GM12878 (cell line): ENCODE results near the gene RIOK1. TPM values are rescaled to one million over a fixed set of nuclear protein-coding genes. Genes with fewer than 3 reads are reported as not detected.

ENCODE experiments used
- ATAC-seq: fragments of 200-7000 bp; cut with Tn5 transposase; 3 replicates; pipeline ENCODE4 v1.9.1; 2020; ENCODE audit warnings: mild to moderate bottlenecking, moderate library complexity
- BruUV-seq: library from RNA; stranded (reverse); fragments of 400-500 nt; replicated peaks from 2 replicates; lab custom pipeline; 2021; lab: Mats Ljungman, UMichigan
- CTCF ChIA-PET: fragments of 300-600 bp; sonication (Branson Sonifier 250); formaldehyde crosslinking; extraction: SDS; loops from one replicate; lab custom pipeline; 2021; ENCODE audit warnings: inconsistent platforms; lab: Yijun Ruan, JAX
- POLR2A ChIA-PET: fragments of 350-600 bp; formaldehyde crosslinking; extraction: SDS; loops from one replicate; lab custom pipeline; 2021; ENCODE audit warnings: inconsistent platforms; lab: Charles Lee
- RAD21 ChIA-PET: fragments of 300-600 bp; sonication (Branson Sonifier 250); formaldehyde crosslinking; loops from one replicate; lab custom pipeline; 2023; ENCODE audit warnings: antibody characterized with exemption; ENCODE audit not compliant: unreplicated experiment; lab: Charles Lee
- SMC1A ChIA-PET: fragments of 300-600 bp; sonication (Branson Sonifier 250); formaldehyde crosslinking; loops from one replicate; lab custom pipeline; 2023; ENCODE audit not compliant: unreplicated experiment, uncharacterized antibody; lab: Charles Lee
- DNase-seq: peaks from one replicate; pipeline ENCODE4 v3.0.0-alpha.2; 2011; ENCODE audit warnings: low read depth, low spot score
- FAIRE-seq: peaks from 3 replicates; lab custom pipeline; 2011; peaks lifted over from hg19 to GRCh38; lab: Jason Lieb, UNC
- H2AFZ ChIP-seq: 2 replicates; pipeline ENCODE4 v1.6.0; 2011; ENCODE audit warnings: low read depth, low read length, control low read depth; ENCODE audit not compliant: control insufficient read depth
- H3K27ac ChIP-seq: 2 replicates; pipeline ENCODE4 v1.5.1; 2011; ENCODE audit warnings: control low read depth; ENCODE audit not compliant: control insufficient read depth, insufficient read depth
- H3K27me3 ChIP-seq, 2 experiments: replicated peaks in 1 of 2; 2 replicates each; pipeline versions ENCODE4 v1.6.0 to v1.6.1; 2011; ENCODE audit warnings: low read length in 1 of 2; ENCODE audit not compliant: control insufficient read depth in 2 of 2, insufficient read depth in 2 of 2
- H3K36me3 ChIP-seq, 2 experiments: 2 replicates each; pipeline ENCODE4 v1.5.1; 2011; ENCODE audit warnings: low read length in 1 of 2; ENCODE audit not compliant: control insufficient read depth in 2 of 2, insufficient read depth in 2 of 2
- H3K4me1 ChIP-seq: 2 replicates; pipeline ENCODE4 v1.6.1; 2011; ENCODE audit warnings: mild to moderate bottlenecking, low read length, moderate library complexity, mixed read lengths; ENCODE audit not compliant: control insufficient read depth, insufficient read depth
- H3K4me2 ChIP-seq: 2 replicates; pipeline ENCODE4 v1.6.0; 2011; ENCODE audit warnings: control low read depth; ENCODE audit not compliant: control insufficient read depth, insufficient read depth
- H3K4me3 ChIP-seq: fragments of 200-600 bp; sonication (generic); 2 replicates; pipeline ENCODE4 v1.5.1; 2016
- H3K79me2 ChIP-seq: 2 replicates; pipeline ENCODE4 v1.6.0; 2011; ENCODE audit warnings: low read length; ENCODE audit not compliant: control insufficient read depth, insufficient read depth
- H3K9ac ChIP-seq: 2 replicates; pipeline ENCODE4 v1.8.0; 2011; ENCODE audit warnings: low read length, control low read depth, mixed read lengths; ENCODE audit not compliant: control insufficient read depth, insufficient read depth
- H3K9me3 ChIP-seq: replicated peaks from 3 replicates; pipeline ENCODE4 v1.5.1; 2011; ENCODE audit warnings: mild to moderate bottlenecking, low read length; ENCODE audit not compliant: control insufficient read depth, insufficient read depth
- H4K20me1 ChIP-seq: 2 replicates; pipeline ENCODE4 v1.6.0; 2011; ENCODE audit not compliant: control insufficient read depth, insufficient read depth
- ASH2L ChIP-seq: fragments of 300-600, 200-600 bp; sonication (generic); IDR thresholded peaks from 2 replicates; pipeline ENCODE4 v1.6.1; 2017; ENCODE audit warnings: low read depth, mild to moderate bottlenecking, borderline replicate concordance
- BCL3 ChIP-seq: IDR thresholded peaks from 2 replicates; pipeline ENCODE4 v1.6.1; 2011; ENCODE audit warnings: borderline replicate concordance, low read depth, mild to moderate bottlenecking, moderate library complexity, low read length; ENCODE audit not compliant: insufficient read depth, poor library complexity, severe bottlenecking
- BCLAF1 ChIP-seq: fragments of 450-650 bp; IDR thresholded peaks from 2 replicates; pipeline ENCODE4 v1.6.1; 2017; ENCODE audit warnings: antibody characterized with exemption, mild to moderate bottlenecking, moderate library complexity
- CBX3 ChIP-seq: fragments of 200-600 bp; sonication (generic); IDR thresholded peaks from 2 replicates; pipeline ENCODE4 v1.6.1; 2016; ENCODE audit warnings: low read depth, borderline replicate concordance
- FOXM1 ChIP-seq: IDR thresholded peaks from 2 replicates; pipeline ENCODE4 v1.6.1; 2012; ENCODE audit warnings: low read depth, mild to moderate bottlenecking, inconsistent platforms, low read length, moderate library complexity
- GABPA ChIP-seq: IDR thresholded peaks from 2 replicates; pipeline ENCODE4 v1.6.1; 2014; ENCODE audit warnings: antibody characterized with exemption, low read depth, mild to moderate bottlenecking, inconsistent platforms
- NFYA ChIP-seq: IDR thresholded peaks from 2 replicates; pipeline ENCODE4 v1.6.1; 2011; ENCODE audit warnings: low read depth, mild to moderate bottlenecking, low read length, improper control_type of control experiment, borderline replicate concordance
- NRF1 ChIP-seq: conservative IDR thresholded peaks from 2 replicates; pipeline ENCODE4 v1.6.1; 2011; ENCODE audit warnings: mild to moderate bottlenecking, low read depth, low read length, improper control_type of control experiment
- POLR2AphosphoS5 ChIP-seq: IDR thresholded peaks from 2 replicates; pipeline ENCODE4 v1.6.1; 2011; ENCODE audit warnings: mild to moderate bottlenecking, low read length, inconsistent platforms
- RAD51 ChIP-seq: fragments of 450-650 bp; IDR thresholded peaks from 2 replicates; pipeline ENCODE4 v1.6.1; 2016; ENCODE audit warnings: moderate library complexity, mild to moderate bottlenecking, inconsistent platforms
- RELB ChIP-seq: fragments of 450-650 bp; IDR thresholded peaks from 2 replicates; pipeline ENCODE4 v1.6.1; 2017; ENCODE audit warnings: low read depth, mild to moderate bottlenecking, moderate library complexity
- RUNX3 ChIP-seq: IDR thresholded peaks from 2 replicates; pipeline ENCODE4 v1.6.1; 2012; ENCODE audit warnings: low read length, inconsistent platforms
- SIN3A ChIP-seq: IDR thresholded peaks from 2 replicates; pipeline ENCODE4 v1.6.1; 2012; ENCODE audit warnings: low read depth, low read length, improper control_type of control experiment
- YBX1 ChIP-seq: fragments of 450-650 bp; IDR thresholded peaks from 2 replicates; pipeline ENCODE4 v1.6.1; 2016; ENCODE audit warnings: antibody characterized with exemption
- ZBTB33 ChIP-seq: fragments of 450-650 bp; IDR thresholded peaks from 2 replicates; pipeline ENCODE4 v1.6.1; 2017; ENCODE audit warnings: mild to moderate bottlenecking
- WGBS: methylation state at CpG from one replicate; pipeline ENCODE4 v1.1.6; 2016; ENCODE audit warnings: low lambda C conversion rate; ENCODE audit not compliant: insufficient replicate concordance, insufficient coverage; ENCODE audit errors: missing lambda C conversion rate; 5-methylcytosine and 5-hydroxymethylcytosine counted together
- in situ Hi-C: fragments of 300-500 bp; cut with MboI; formaldehyde crosslinking; loops from 9 replicates; pipeline ENCODE4 v1.14.3; 2018; ENCODE audit warnings: mixed read lengths
- intact Hi-C: fragments of 100-400 bp; cut with micrococcal nuclease; formaldehyde crosslinking; loops from one replicate; pipeline ENCODE4 v1.14.2; 2022; ENCODE audit not compliant: unreplicated experiment
- polyA plus RNA-seq, 11 experiments: library from polyadenylated mRNA; depleted of rRNA in 4 of 11; unstranded in 6 of 11; stranded (reverse) in 5 of 11; fragments of >200 nt; fragmentation: Nextera tagmentation in 4 of 11; fragmentation: Illumina TruSeq in 1 of 11; extraction: Ambion mirVana in 4 of 11; extraction: Trizol in 1 of 11; gene quantifications; 1 replicate in 1 of 11; 2 replicates in 10 of 11; pipeline versions ENCODE4 v1.2.1 to v1.2.3, GENCODE V29; 2011 to 2016; ENCODE audit warnings: inconsistent platforms in 2 of 11, missing spikeins in 2 of 11, low read depth in 1 of 11
- total RNA-seq, 4 experiments: library from RNA; depleted of rRNA in 3 of 4; stranded (reverse); fragments of >200 nt in 3 of 4; fragmentation: Illumina TruSeq in 1 of 4; extraction: Trizol in 1 of 4; gene quantifications; 2 replicates each; pipeline versions ENCODE4 v1.2.1 to v1.2.3, GENCODE V29; 2013 to 2021

Gene RIOK1
- total and polyA plus RNA-seq, 10 of the 15 experiments (the other 5 are each of a cell fraction or from before 2014, with no cell fraction given): 16.1 to 44.6 (median 33.7) TPM

GRCh38 chr6:7441048-7441775 is 51.6 kb downstream of the RIOK1 start:
- intact Hi-C loops: no loop called here
- ChIA-PET RAD21 (no interaction called here), POLR2A (no interaction called here), SMC1A (no interaction called here), CTCF (interaction anchor here (0.6 kb wide), 1 partner anchor 144 kb away, joined by 5 read pairs; no protein-coding TSS in a partner anchor)
- H3K79me2 ChIP-seq: no peaks in the 10 kb centered on the region
- no peaks in the 10 kb centered on the region for H4K20me1 ChIP-seq
- no TSS peak for BruUV-seq
- no peaks in the 10 kb centered on the region; the same call in 2 of the 3 replicates for H3K9me3 ChIP-seq
- no peak overlapping the region for H3K9ac ChIP-seq
- in situ Hi-C loops: no loop called here
- H3K4me2 ChIP-seq: no peak overlapping the region
- no peak overlapping the region for H3K4me3 ChIP-seq
- 88% methylated on average over 40 of the region's 40 CpGs for WGBS
- ATAC-seq (no peak), FAIRE-seq (no peak), DNase-seq (no peak)
- no peaks in the 10 kb centered on the region for H3K4me1 ChIP-seq
- TF ChIP-seq ZBTB33 (no peak), RAD51 (no peak), ASH2L (no peak), POLR2AphosphoS5 (no peak), BCLAF1 (no peak), YBX1 (no peak), FOXM1 (no peak), RELB (no peak), RUNX3 (no peak), NRF1 (no peak), GABPA (no peak), NFYA (no peak), BCL3 (no peak), SIN3A (no peak), CBX3 (no peak)
- H2AFZ ChIP-seq: no peak overlapping the region
- no peaks in the 10 kb centered on the region for H3K27me3 ChIP-seq
- H3K27ac ChIP-seq: no peak overlapping the region
- no peaks in the 10 kb centered on the region for H3K36me3 ChIP-seq
